AG09309 (cell line): Measurements from ENCODE around the gene SEC14L1.

Experiments used
- DNase-seq: peaks from one replicate; pipeline ENCODE4 v3.0.0-alpha.2; 2010; ENCODE audit warnings: low read depth
- H3K4me3 ChIP-seq: 2 replicates; pipeline ENCODE4 v1.5.1; 2011; ENCODE audit warnings: mild to moderate bottlenecking, low read depth, low read length, moderate library complexity; ENCODE audit not compliant: control insufficient read depth
- CTCF ChIP-seq: IDR thresholded peaks from 2 replicates; pipeline ENCODE4 v1.5.1; 2011; ENCODE audit warnings: mild to moderate bottlenecking, low read depth, low read length, inconsistent platforms; ENCODE audit not compliant: insufficient read depth, control insufficient read depth; ENCODE audit errors: missing control alignments

Gene SEC14L1

DNA sequence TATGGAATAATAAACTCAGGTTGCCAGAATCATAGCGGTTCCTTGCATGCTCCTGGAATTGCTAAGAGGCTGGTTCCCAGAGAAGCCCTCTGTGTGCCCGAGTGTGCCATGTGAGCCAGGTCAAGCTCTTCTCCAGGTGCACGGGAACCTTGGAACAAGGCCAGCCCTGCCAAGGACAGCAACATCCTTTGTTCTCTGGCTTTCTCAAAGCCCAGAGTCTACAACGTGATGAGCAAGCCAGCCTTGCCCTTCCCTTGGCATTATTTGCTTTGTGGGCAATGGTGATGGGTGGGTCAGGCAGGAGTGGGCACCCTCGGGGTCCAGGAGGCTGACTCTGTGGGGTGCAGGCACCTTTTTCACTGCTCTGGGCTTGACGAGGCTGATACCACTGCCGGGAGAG lies 14.2 kb upstream of the SEC14L1 start:
- H3K4me3 ChIP-seq, result no peak overlapping the region
- DNase-seq, result no peak
- no peak for TF ChIP-seq CTCF

- H3K4me3 ChIP-seq, result no peak overlapping the region
- DNase-seq, result no peak
Observed at GRCh38 chr17:77127735-77128361, 12.9 kb upstream of the SEC14L1 start.

GRCh38 chr17:77128896-77129567 lies 11.7 kb upstream of the SEC14L1 start:
- no peak overlapping the region for H3K4me3 ChIP-seq
- no peak for TF ChIP-seq CTCF
- no peak for DNase-seq

More at GRCh38 chr17:77127735-77128361, 12.9 kb upstream of the SEC14L1 start:
- no peak for TF ChIP-seq CTCF

DNA sequence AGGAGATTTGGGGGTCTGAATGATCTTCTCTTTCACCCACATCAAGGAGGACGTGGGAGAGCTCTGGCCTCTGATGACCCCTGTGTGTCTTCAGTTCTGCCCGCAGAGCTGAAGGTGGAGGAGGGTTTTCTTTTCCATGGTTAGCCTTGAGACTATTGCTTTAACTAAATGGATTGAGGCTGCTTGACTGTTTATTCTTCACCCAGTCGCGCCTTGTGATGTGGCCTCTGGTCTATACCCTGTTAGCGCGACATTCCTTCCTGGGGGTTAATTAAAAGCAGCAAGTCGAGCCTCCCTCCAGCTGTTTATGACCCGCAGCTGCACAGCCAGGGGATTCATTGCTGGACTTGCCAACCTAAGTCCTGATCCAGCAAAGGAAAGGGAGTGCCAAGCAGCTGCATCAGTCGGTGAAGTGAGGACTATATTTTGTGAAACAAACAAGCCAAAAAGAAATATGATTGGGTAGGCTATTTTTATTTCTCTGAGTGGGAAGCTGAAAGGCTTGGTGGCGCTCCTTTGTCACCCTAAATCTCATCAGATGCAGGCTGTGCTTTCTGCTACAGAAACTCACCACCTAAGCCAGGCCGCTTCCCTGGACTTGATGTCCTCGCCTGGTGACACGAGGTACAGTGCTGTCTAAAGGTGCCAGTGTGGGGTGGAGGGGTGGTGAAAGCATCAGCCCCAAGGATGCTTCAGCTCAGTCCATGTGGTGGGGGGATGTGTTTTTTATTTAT lies 11.0 kb upstream of the SEC14L1 start:
- DNase-seq, result no peak
- no peak overlapping the region for H3K4me3 ChIP-seq
- no peak for TF ChIP-seq CTCF

GRCh38 chr17:77130525-77130924 lies 10.2 kb upstream of the SEC14L1 start:
- H3K4me3 ChIP-seq, result no peak overlapping the region
- DNase-seq, result no peak
- no peak for TF ChIP-seq CTCF

GRCh38 chr17:77131904-77132303 lies 8.9 kb upstream of the SEC14L1 start:
- no peak for TF ChIP-seq CTCF
- DNase-seq, result no peak
- no peak overlapping the region for H3K4me3 ChIP-seq
